Lower leg skin (tissue), 3 donors: ENCODE measurements around the gene CMSS1.

Experiments used
- CTCF ChIP-seq, 3 donors: fragments of 450-650 bp; IDR thresholded peaks; one replicate each; pipeline ENCODE4 v1.5.1; 2016; ENCODE audit warnings: antibody characterized with exemption in 3 of 3, mild to moderate bottlenecking in 3 of 3, moderate library complexity in 2 of 3
- POLR2A ChIP-seq, 2 donors: fragments of 450-650 bp; IDR thresholded peaks; one replicate each; pipeline ENCODE4 v1.6.1; 2016 to 2017; ENCODE audit warnings: antibody characterized with exemption in 2 of 2, mild to moderate bottlenecking in 1 of 2, moderate library complexity in 1 of 2

- TF ChIP-seq CTCF (IDR thresholded peaks at IDR 0.05): no peak
- no peak for TF ChIP-seq POLR2A (IDR thresholded peaks at IDR 0.05)
Measured at GRCh38 chr3:99825004-99825640, 7.5 kb downstream of the CMSS1 start.
